ENCODE measurements around the gene ASTN2. TPM values are rescaled to one million over a fixed set of nuclear protein-coding genes. Genes with fewer than 3 reads are reported as not detected.

The ASTN2 gene
- total RNA-seq, 2 donors from 2014 or later = 113 to 153 TPM

DNA sequence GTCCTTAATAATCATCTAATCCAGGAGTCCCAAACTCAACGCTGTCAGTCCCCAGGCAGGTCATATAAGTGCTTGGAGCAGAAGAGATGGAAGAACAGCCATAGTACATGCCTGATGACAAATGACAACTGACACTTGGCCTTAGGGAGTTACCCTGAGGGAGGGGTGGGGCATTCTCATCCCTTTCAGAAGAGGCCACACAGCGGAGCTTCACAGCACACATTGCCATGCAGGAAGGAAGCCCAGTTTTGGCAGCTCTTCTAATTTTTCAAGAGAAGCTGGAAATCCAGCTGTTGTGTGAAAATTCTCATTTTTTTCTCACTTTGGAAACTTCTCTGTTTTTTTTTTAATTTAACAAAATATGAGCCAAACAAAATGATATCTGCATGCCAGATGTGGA is 89.0 kb downstream of the ASTN2 start:
- DNase-seq (ENCODE audit: low spot score) = no peak
- no peaks in the 10 kb centered on the region for H3K9me3 ChIP-seq
- H3K4me3 ChIP-seq = no peak overlapping the region
- no peaks in the 10 kb centered on the region for H3K27me3 ChIP-seq (replicated peaks; ENCODE audit: insufficient read depth)
- H3K27ac ChIP-seq = no peak overlapping the region
- no peak for TF ChIP-seq POLR2AphosphoS5 (IDR thresholded peaks at IDR 0.05)
- TF ChIP-seq POLR2A (IDR thresholded peaks at IDR 0.05) = no peak
- TF ChIP-seq, protein P1, sequence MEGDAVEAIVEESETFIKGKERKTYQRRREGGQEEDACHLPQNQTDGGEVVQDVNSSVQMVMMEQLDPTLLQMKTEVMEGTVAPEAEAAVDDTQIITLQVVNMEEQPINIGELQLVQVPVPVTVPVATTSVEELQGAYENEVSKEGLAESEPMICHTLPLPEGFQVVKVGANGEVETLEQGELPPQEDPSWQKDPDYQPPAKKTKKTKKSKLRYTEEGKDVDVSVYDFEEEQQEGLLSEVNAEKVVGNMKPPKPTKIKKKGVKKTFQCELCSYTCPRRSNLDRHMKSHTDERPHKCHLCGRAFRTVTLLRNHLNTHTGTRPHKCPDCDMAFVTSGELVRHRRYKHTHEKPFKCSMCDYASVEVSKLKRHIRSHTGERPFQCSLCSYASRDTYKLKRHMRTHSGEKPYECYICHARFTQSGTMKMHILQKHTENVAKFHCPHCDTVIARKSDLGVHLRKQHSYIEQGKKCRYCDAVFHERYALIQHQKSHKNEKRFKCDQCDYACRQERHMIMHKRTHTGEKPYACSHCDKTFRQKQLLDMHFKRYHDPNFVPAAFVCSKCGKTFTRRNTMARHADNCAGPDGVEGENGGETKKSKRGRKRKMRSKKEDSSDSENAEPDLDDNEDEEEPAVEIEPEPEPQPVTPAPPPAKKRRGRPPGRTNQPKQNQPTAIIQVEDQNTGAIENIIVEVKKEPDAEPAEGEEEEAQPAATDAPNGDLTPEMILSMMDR (IDR thresholded peaks at IDR 0.05) = no peak
- 74% methylated on average over 2 of the region's 2 CpGs for WGBS
- no peaks in the 10 kb centered on the region for H3K36me3 ChIP-seq
- intact Hi-C loops (cut with DNase I) = no loop called here
- H3K4me1 ChIP-seq (replicated peaks) = no peaks in the 10 kb centered on the region

DNA sequence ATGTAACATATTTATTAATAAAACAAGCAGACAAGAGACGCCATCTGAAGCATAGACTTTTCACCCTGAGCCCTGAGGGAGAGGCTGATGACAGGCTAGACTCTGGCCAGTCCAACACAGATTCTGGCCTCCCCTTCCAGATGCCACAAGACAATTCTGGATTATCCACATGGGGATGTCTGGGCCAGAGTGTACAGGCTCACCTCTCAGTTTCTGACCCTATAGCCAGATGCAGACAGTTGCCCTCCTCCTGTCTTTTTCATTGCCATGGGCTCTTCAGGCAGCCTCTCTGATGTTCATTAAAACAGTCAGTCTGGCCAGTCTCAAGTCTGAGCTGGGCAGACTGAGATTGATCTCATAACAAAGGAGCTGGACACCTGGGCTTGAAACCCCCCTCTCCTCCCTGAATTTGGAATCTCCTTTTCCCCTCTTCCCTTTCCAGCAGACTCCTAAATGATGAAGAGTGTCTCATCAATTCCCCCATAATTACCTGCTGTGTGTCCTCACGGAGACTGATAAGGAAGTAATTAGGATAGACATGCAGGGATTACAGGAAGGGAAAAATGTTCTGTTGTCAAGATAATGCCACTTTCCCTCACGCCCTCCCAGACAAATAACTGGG is 89.6 kb downstream of the ASTN2 start:
- no peaks in the 10 kb centered on the region for H3K9me3 ChIP-seq
- H3K4me3 ChIP-seq = no peak overlapping the region
- TF ChIP-seq, protein P1 (IDR thresholded peaks at IDR 0.05) = no peak
- no peak for TF ChIP-seq POLR2AphosphoS5 (IDR thresholded peaks at IDR 0.05)
- intact Hi-C loops (cut with DNase I) = no loop called here
- H3K36me3 ChIP-seq = no peaks in the 10 kb centered on the region
- H3K27me3 ChIP-seq (replicated peaks; ENCODE audit: insufficient read depth) = no peaks in the 10 kb centered on the region
- no peak for DNase-seq (ENCODE audit: low spot score)
- no peak overlapping the region for H3K27ac ChIP-seq
- H3K4me1 ChIP-seq (replicated peaks) = no peaks in the 10 kb centered on the region
- WGBS = 75% methylated on average over 3 of the region's 3 CpGs

DNA sequence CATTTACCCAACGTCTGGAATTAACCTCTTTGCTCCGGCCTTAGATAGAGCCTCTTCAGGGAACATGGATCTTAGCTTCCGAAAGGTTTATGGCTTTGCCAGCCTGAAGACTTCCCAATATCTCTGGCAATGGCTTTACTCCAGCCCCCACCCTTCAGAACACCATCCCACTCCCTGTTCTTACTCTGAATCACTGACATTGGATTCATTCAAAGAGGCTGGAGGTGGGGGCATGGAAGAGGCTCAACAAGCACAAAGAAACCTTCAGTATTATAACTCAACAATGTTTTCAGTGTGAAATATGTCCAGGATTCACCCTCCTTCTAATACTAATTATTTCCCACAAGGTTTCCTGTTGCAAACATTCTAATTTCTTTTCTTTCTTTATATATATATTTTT is 91.5 kb downstream of the ASTN2 start:
- H3K9me3 ChIP-seq = no peaks in the 10 kb centered on the region
- H3K36me3 ChIP-seq = no peaks in the 10 kb centered on the region
- TF ChIP-seq, protein P1 (IDR thresholded peaks at IDR 0.05) = no peak
- no peak for TF ChIP-seq POLR2A (IDR thresholded peaks at IDR 0.05)
- no peak for TF ChIP-seq POLR2AphosphoS5 (IDR thresholded peaks at IDR 0.05)
- no peak overlapping the region for H3K4me3 ChIP-seq
- DNase-seq (ENCODE audit: low spot score) = no peak
- intact Hi-C loops (cut with DNase I) = no loop called here
- WGBS = 43% methylated on average over 3 of the region's 3 CpGs
- H3K27ac ChIP-seq = no peak overlapping the region
- H3K4me1 ChIP-seq (replicated peaks) = no peaks in the 10 kb centered on the region
- H3K27me3 ChIP-seq (replicated peaks; ENCODE audit: insufficient read depth) = no peaks in the 10 kb centered on the region

DNA sequence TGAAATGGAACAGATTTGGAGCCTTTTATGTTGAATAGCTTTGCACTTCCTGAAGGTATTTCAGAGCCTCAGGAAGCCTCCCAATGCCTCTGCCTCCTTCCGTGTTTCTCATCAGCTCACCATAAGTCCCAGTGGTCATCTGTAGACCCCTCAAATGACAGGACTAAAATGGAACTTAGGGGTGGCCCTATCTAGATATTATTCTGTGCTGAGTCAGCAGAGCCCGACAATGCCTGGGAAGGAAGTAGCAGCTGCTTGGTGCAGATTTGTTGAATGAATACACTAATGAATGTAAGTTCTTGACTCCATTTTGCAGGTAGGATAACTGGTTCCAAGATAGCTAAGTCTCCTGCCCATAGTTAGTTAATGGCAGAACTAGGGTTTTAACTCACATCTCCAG is 97.7 kb downstream of the ASTN2 start:
- TF ChIP-seq POLR2AphosphoS5 (IDR thresholded peaks at IDR 0.05) (no peak), POLR2A (IDR thresholded peaks at IDR 0.05) (no peak)
- TF ChIP-seq, protein P1 (IDR thresholded peaks at IDR 0.05) = no peak
- Histone ChIP-seq H3K27ac (no peak overlapping the region), H3K4me1 (replicated peaks) (no peaks in the 10 kb centered on the region), H3K27me3 (replicated peaks; ENCODE audit: insufficient read depth) (no peaks in the 10 kb centered on the region), H3K36me3 (no peaks in the 10 kb centered on the region), H3K4me3 (no peak overlapping the region), H3K9me3 (no peaks in the 10 kb centered on the region)
- DNase-seq (ENCODE audit: low spot score) = no peak
- intact Hi-C loops (cut with DNase I) = no loop called here
- 83% methylated on average over 2 of the region's 2 CpGs for WGBS

DNA sequence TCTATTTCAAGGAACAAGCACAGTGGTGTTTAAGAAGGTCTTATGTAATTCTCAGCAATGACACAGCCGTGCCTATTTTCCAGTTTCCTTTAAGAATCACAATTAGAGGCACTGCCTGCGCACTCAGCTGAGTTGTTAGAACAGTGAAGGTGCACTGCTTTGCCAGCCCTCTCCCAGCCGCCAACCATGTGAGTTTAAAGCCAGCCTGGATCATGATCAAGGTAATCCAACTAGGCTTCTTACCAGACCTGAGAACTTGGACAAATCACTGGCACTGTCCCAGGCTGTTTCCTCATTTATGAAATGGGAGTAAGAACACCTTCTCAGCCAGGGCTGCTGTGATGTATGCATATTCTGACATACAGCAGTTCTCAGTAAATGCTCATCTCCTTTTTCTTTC is 99.6 kb downstream of the ASTN2 start:
- peak; percentile 49 for DNase-seq (ENCODE audit: low spot score)
- H3K4me1 ChIP-seq (replicated peaks) = no peaks in the 10 kb centered on the region
- H3K27me3 ChIP-seq (replicated peaks; ENCODE audit: insufficient read depth) = no peaks in the 10 kb centered on the region
- no peaks in the 10 kb centered on the region for H3K9me3 ChIP-seq
- WGBS = 35% methylated on average over 3 of the region's 3 CpGs
- no peak overlapping the region for H3K27ac ChIP-seq
- intact Hi-C loops (cut with DNase I) = no loop called here
- H3K36me3 ChIP-seq = no peaks in the 10 kb centered on the region
- H3K4me3 ChIP-seq = no peak overlapping the region
- TF ChIP-seq POLR2AphosphoS5 (IDR thresholded peaks at IDR 0.05) (no peak), POLR2A (IDR thresholded peaks at IDR 0.05) (no peak)
- TF ChIP-seq, protein P1 (IDR thresholded peaks at IDR 0.05) = no peak

Data from prostate gland (tissue), 2 donors.